SK-N-SH (cell line): ENCODE data around the gene FYCO1. TPM values are rescaled to one million over a fixed set of nuclear protein-coding genes. Genes with fewer than 3 reads are reported as not detected.

Experiments
- CTCF ChIA-PET: fragments of 300-600, 350-600 bp; formaldehyde crosslinking; extraction: SDS; loops from one replicate; lab custom pipeline; 2021; lab: Yijun Ruan, JAX
- POLR2A ChIA-PET: fragments of 350-600 bp; sonication (Branson Sonifier 250); formaldehyde crosslinking; extraction: SDS; loops from one replicate; lab custom pipeline; 2020; ENCODE audit warnings: antibody characterized with exemption, inconsistent platforms; lab: Yijun Ruan, JAX
- DNase-seq: peaks from one replicate; pipeline ENCODE4 v3.0.0; 2012
- H2AFZ ChIP-seq: fragments of 200-600 bp; sonication (generic); 2 replicates; pipeline ENCODE4 v1.8.1; 2016; ENCODE audit warnings: antibody characterized with exemption, mild to moderate bottlenecking, low read depth
- H3F3A ChIP-seq: fragments of 200-600 bp; sonication (generic); replicated peaks from 2 replicates; pipeline ENCODE3; 2016; ENCODE audit warnings: antibody characterized with exemption, mild to moderate bottlenecking; ENCODE audit not compliant: insufficient read depth
- H3K27ac ChIP-seq, 2 experiments: fragments of 200-500 bp in 1 of 2; fragments of 200-600 bp in 1 of 2; sonication (Bioruptor generic) in 1 of 2; sonication (generic), shearing (Covaris generic) in 1 of 2; 2 replicates each; pipeline versions ENCODE4 v1.5.1 to v1.6.1; 2014 to 2016; ENCODE audit warnings: low read depth in 2 of 2, inconsistent platforms in 1 of 2, low read length in 1 of 2, mild to moderate bottlenecking in 1 of 2, mixed read lengths in 1 of 2
- H3K27me3 ChIP-seq: fragments of 200-600 bp; sonication (generic), shearing (Covaris generic); 2 replicates; pipeline ENCODE4 v1.6.1; 2016; ENCODE audit warnings: mixed run types; ENCODE audit not compliant: insufficient read depth
- H3K36me3 ChIP-seq, 2 experiments: fragments of 200-500 bp in 1 of 2; fragments of 200-600 bp in 1 of 2; sonication (Bioruptor generic) in 1 of 2; sonication (generic) in 1 of 2; replicated peaks in 1 of 2; 2 replicates each; pipeline versions ENCODE3 to v1.5.1; 2014 to 2016; ENCODE audit warnings: low read length in 1 of 2, mild to moderate bottlenecking in 1 of 2; ENCODE audit not compliant: insufficient read depth in 2 of 2, control insufficient read depth in 1 of 2
- H3K4me1 ChIP-seq, 2 experiments: fragments of 200-500 bp in 1 of 2; fragments of 200-600 bp in 1 of 2; sonication (Bioruptor generic) in 1 of 2; sonication (generic), shearing (Covaris generic) in 1 of 2; 2 replicates each; pipeline versions ENCODE4 v1.5.1 to v1.6.1; 2014 to 2016; ENCODE audit warnings: low read depth in 1 of 2, low read length in 1 of 2, mixed run types in 1 of 2; ENCODE audit not compliant: insufficient read depth in 2 of 2, control insufficient read depth in 1 of 2
- H3K4me2 ChIP-seq: fragments of 200-600 bp; sonication (generic), shearing (Covaris generic); 2 replicates; pipeline ENCODE4 v1.6.1; 2017; ENCODE audit warnings: mixed run types
- H3K4me3 ChIP-seq, 2 experiments: fragments of 200-500 bp in 1 of 2; fragments of 200-600 bp in 1 of 2; sonication (Bioruptor generic) in 1 of 2; sonication (generic), shearing (Covaris generic) in 1 of 2; 2 replicates each; pipeline versions ENCODE4 v1.5.1 to v1.8.1; 2014 to 2016; ENCODE audit warnings: low read depth in 2 of 2, inconsistent platforms in 1 of 2, low read length in 1 of 2, mild to moderate bottlenecking in 1 of 2, mixed read lengths in 1 of 2, moderate library complexity in 1 of 2
- H3K79me2 ChIP-seq: fragments of 200-600 bp; sonication (generic); 2 replicates; pipeline ENCODE4 v1.8.1; 2017; ENCODE audit warnings: mild to moderate bottlenecking; ENCODE audit not compliant: insufficient read depth
- H3K9ac ChIP-seq: fragments of 200-600 bp; sonication (generic); 2 replicates; pipeline ENCODE4 v1.6.1; 2017; ENCODE audit warnings: mixed run types
- H3K9me2 ChIP-seq: fragments of 200-600 bp; sonication (generic); 2 replicates; pipeline ENCODE4 v1.6.1; 2017; ENCODE audit warnings: mixed run types
- H3K9me3 ChIP-seq: fragments of 200-600 bp; sonication (generic); 2 replicates; pipeline ENCODE4 v1.6.1; 2017; ENCODE audit warnings: mixed run types, mild to moderate bottlenecking, moderate library complexity
- H4K20me1 ChIP-seq: fragments of 200-600 bp; sonication (generic); 2 replicates; pipeline ENCODE4 v1.6.1; 2017; ENCODE audit warnings: mild to moderate bottlenecking, mixed run types; ENCODE audit not compliant: insufficient read depth
- CTCF ChIP-seq: fragments of 200-600 bp; sonication (generic); IDR thresholded peaks from 2 replicates; pipeline ENCODE4 v1.6.1; 2017; ENCODE audit warnings: antibody characterized with exemption, mild to moderate bottlenecking, moderate library complexity
- ELF1 ChIP-seq: IDR thresholded peaks from 2 replicates; pipeline ENCODE4 v1.4.0; 2012
- EZH2phosphoT487 ChIP-seq: fragments of 200-600 bp; sonication (generic); IDR thresholded peaks from 2 replicates; pipeline ENCODE4 v1.6.1; 2017; ENCODE audit warnings: low read depth, mixed run types, mild to moderate bottlenecking, antibody characterized with exemption, moderate library complexity, borderline replicate concordance
- FOXJ3 ChIP-seq: sonication (generic); formaldehyde crosslinking; IDR thresholded peaks from 2 replicates; pipeline ENCODE4 v1.5.1; 2020; ENCODE audit warnings: mild to moderate bottlenecking, missing genetic modification reagents
- FOXM1 ChIP-seq: IDR thresholded peaks from 2 replicates; pipeline ENCODE4 v1.4.0; 2012; ENCODE audit warnings: low read depth, mild to moderate bottlenecking
- GATA2 ChIP-seq: sonication (generic); formaldehyde crosslinking; IDR thresholded peaks from 2 replicates; pipeline ENCODE4 v1.5.0; 2020; ENCODE audit warnings: mild to moderate bottlenecking, missing genetic modification reagents
- MEF2A ChIP-seq: IDR thresholded peaks from 2 replicates; pipeline ENCODE4 v1.4.0; 2012; ENCODE audit warnings: low read depth, borderline replicate concordance
- MXI1 ChIP-seq: IDR thresholded peaks from 2 replicates; pipeline ENCODE4 v1.6.1; 2012; ENCODE audit warnings: mild to moderate bottlenecking, low read depth, low read length, improper control_type of control experiment
- NRF1 ChIP-seq: IDR thresholded peaks from 2 replicates; pipeline ENCODE4 v1.6.1; 2012; ENCODE audit warnings: low read depth, mild to moderate bottlenecking, low read length
- REST ChIP-seq: IDR thresholded peaks from 2 replicates; pipeline ENCODE4 v1.6.1; 2012; ENCODE audit warnings: mild to moderate bottlenecking, low read depth, low read length, moderate library complexity
- SIN3A ChIP-seq: IDR thresholded peaks from 2 replicates; pipeline ENCODE4 v1.6.1; 2012; ENCODE audit warnings: low read depth, mild to moderate bottlenecking, low read length, moderate library complexity, borderline replicate concordance
- SMC3 ChIP-seq: IDR thresholded peaks from 2 replicates; pipeline ENCODE4 v1.6.1; 2012; ENCODE audit warnings: low read depth, low read length, improper control_type of control experiment
- TEAD4 ChIP-seq: IDR thresholded peaks from 2 replicates; pipeline ENCODE4 v1.4.0; 2012; ENCODE audit warnings: mild to moderate bottlenecking, borderline replicate concordance; ENCODE audit not compliant: insufficient read depth
- ZBTB33 ChIP-seq: IDR thresholded peaks from 2 replicates; pipeline ENCODE4 v1.4.0; 2012; ENCODE audit warnings: low read depth, borderline replicate concordance
- WGBS: methylation state at CpG from one replicate; pipeline ENCODE4 v1.1.6; 2017; ENCODE audit warnings: low lambda C conversion rate; 5-methylcytosine and 5-hydroxymethylcytosine counted together
- polyA plus RNA-seq, 3 experiments: library from polyadenylated mRNA; depleted of rRNA; stranded (reverse); fragments of >200 nt; gene quantifications; 2 replicates each; pipeline ENCODE4 v1.2.3, GENCODE V29; 2012
- TF ChIP-seq, protein P1 (sequence below): fragments of 150-350 bp; IDR thresholded peaks from 2 replicates; pipeline ENCODE4 v1.6.1; 2016; ENCODE audit warnings: mild to moderate bottlenecking, low read depth, low read length

FYCO1 gene
- polyA plus RNA-seq, 1 of the 3 experiments (the other 2 are of a cell fraction), result 5.5 TPM

- DNase-seq, result no peak
- H4K20me1 ChIP-seq, result no peaks in the 10 kb centered on the region
- WGBS, result 94% methylated on average over 7 of the region's 7 CpGs
Measured at GRCh38 chr3:45980229-45980813, 15.3 kb downstream of the FYCO1 start.

More at GRCh38 chr3:45980229-45980813, 15.3 kb downstream of the FYCO1 start:
- H3K9me3 ChIP-seq, result no peaks in the 10 kb centered on the region
- H3K4me2 ChIP-seq, result no peak overlapping the region
- POLR2A ChIA-PET, result no interaction called here
- H3K4me3 ChIP-seq, result no peak overlapping the region
- TF ChIP-seq FOXM1 (no peak), EZH2phosphoT487 (no peak), FOXJ3 (CRISPR knock-in tag) (no peak), TEAD4 (no peak), NRF1 (no peak), ZBTB33 (no peak), SMC3 (no peak), SIN3A (no peak), ELF1 (no peak), REST (no peak), MXI1 (no peak), CTCF (no peak), MEF2A (no peak), GATA2 (CRISPR knock-in tag) (no peak)
- TF ChIP-seq, protein P1, sequence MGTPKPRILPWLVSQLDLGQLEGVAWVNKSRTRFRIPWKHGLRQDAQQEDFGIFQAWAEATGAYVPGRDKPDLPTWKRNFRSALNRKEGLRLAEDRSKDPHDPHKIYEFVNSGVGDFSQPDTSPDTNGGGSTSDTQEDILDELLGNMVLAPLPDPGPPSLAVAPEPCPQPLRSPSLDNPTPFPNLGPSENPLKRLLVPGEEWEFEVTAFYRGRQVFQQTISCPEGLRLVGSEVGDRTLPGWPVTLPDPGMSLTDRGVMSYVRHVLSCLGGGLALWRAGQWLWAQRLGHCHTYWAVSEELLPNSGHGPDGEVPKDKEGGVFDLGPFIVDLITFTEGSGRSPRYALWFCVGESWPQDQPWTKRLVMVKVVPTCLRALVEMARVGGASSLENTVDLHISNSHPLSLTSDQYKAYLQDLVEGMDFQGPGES, result no peak
- TF ChIP-seq, all 33 proteins: peak for 0
- Histone ChIP-seq H3K27me3 (no peaks in the 10 kb centered on the region), H3F3A (peaks cover 3% of the 10 kb centered on the region), H3K4me1 (peaks cover 8 to 15% of the 10 kb centered on the region in 2 experiments; a peak in 2 of 4 replicates), H3K36me3 (peaks cover 36 to 72% of the 10 kb centered on the region in 2 experiments), H2AFZ (no peak overlapping the region), H3K27ac (no peak overlapping the region), H3K9ac (no peak overlapping the region), H3K79me2 (no peaks in the 10 kb centered on the region), H3K9me2 (no peaks in the 10 kb centered on the region)
- CTCF ChIA-PET, result interaction anchor here (1.4 kb wide), 1 partner anchor 98 kb away, joined by 7 read pairs; no protein-coding TSS in a partner anchor
